Measurements from ENCODE around the gene MARK1.

DNA sequence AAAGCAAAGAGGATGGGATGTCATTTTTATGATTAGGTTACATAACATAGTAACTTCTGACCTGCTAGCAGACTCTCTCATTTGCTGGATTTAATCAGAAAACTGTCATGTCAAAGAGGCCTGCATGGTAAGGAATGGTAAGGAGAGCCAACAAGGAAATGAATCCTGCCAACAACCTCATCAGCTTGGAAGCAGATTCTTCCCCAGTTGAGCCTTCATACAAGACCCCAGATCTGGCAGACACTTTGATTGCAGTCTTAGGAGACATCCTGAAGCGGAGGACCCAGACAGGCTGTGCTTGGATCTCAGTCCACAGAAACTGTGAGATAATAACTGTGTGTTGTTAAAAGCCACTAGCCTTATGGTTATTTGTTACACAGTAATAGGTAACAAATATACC is 27.6 kb upstream of the MARK1 start:
- no peak for TF ChIP-seq POLR2A (IDR thresholded peaks at IDR 0.05)
- TF ChIP-seq, protein P1, sequence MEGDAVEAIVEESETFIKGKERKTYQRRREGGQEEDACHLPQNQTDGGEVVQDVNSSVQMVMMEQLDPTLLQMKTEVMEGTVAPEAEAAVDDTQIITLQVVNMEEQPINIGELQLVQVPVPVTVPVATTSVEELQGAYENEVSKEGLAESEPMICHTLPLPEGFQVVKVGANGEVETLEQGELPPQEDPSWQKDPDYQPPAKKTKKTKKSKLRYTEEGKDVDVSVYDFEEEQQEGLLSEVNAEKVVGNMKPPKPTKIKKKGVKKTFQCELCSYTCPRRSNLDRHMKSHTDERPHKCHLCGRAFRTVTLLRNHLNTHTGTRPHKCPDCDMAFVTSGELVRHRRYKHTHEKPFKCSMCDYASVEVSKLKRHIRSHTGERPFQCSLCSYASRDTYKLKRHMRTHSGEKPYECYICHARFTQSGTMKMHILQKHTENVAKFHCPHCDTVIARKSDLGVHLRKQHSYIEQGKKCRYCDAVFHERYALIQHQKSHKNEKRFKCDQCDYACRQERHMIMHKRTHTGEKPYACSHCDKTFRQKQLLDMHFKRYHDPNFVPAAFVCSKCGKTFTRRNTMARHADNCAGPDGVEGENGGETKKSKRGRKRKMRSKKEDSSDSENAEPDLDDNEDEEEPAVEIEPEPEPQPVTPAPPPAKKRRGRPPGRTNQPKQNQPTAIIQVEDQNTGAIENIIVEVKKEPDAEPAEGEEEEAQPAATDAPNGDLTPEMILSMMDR (IDR thresholded peaks at IDR 0.05 in 4 of 5, conservative IDR thresholded peaks at IDR 0.05 in 1 of 5): no peak
